HFFc6 (cell line): ENCODE measurements around the gene RNF146. TPM values are rescaled to one million over a fixed set of nuclear protein-coding genes. Genes with fewer than 3 reads are reported as not detected.

Experiments
- DNase-seq: peaks from one replicate; pipeline ENCODE4 v3.0.0-alpha.2; 2018
- H3K27ac Mint-ChIP-seq: 2 replicates; pipeline ENCODE4 v1.8.0; 2020; ENCODE audit warnings: mild to moderate bottlenecking, mixed read lengths
- H3K27me3 Mint-ChIP-seq: 2 replicates; pipeline ENCODE4 v1.8.0; 2021; ENCODE audit warnings: mild to moderate bottlenecking, moderate library complexity, mixed read lengths; ENCODE audit not compliant: insufficient read depth
- H3K36me3 Mint-ChIP-seq: 2 replicates; pipeline ENCODE4 v1.8.0; 2021; ENCODE audit warnings: low read depth, mixed read lengths
- H3K4me1 Mint-ChIP-seq: 2 replicates; pipeline ENCODE4 v1.8.0; 2020; ENCODE audit warnings: low read depth, mixed read lengths
- H3K4me3 Mint-ChIP-seq: 2 replicates; pipeline ENCODE4 v1.8.0; 2020; ENCODE audit warnings: mild to moderate bottlenecking, moderate library complexity, mixed read lengths
- H3K9me3 Mint-ChIP-seq: 2 replicates; pipeline ENCODE4 v1.8.0; 2020; ENCODE audit warnings: mild to moderate bottlenecking, mixed read lengths
- CTCF ChIP-seq: fragments of 200-600 bp; sonication (generic); IDR thresholded peaks from 2 replicates; pipeline ENCODE4 v1.5.0; 2021; ENCODE audit warnings: antibody characterized with exemption, mild to moderate bottlenecking
- total RNA-seq, 6 experiments: library from RNA; stranded (reverse); fragmentation: NEBNext Ultra II Directional; extraction: Animal tissue kit (Norgen Biotek cat#: 25700); gene quantifications; 2 replicates in 1 of 6; 3 replicates in 5 of 6; pipeline ENCODE4 v1.2.3, GENCODE V29; 2021

The RNF146 gene
- total RNA-seq, 6 experiments from 2014 or later = 22.6 to 26.4 (median 24.4) TPM

GRCh38 chr6:127243501-127243900 is 23.2 kb upstream of the RNF146 start:
- H3K9me3 Mint-ChIP-seq = no peaks in the 10 kb centered on the region
- DNase-seq = no peak
- H3K4me1 Mint-ChIP-seq = no peaks in the 10 kb centered on the region
- TF ChIP-seq CTCF = no peak
- no peak overlapping the region for H3K4me3 Mint-ChIP-seq
- no peak overlapping the region for H3K27ac Mint-ChIP-seq
- H3K36me3 Mint-ChIP-seq = no peaks in the 10 kb centered on the region
- H3K27me3 Mint-ChIP-seq = no peaks in the 10 kb centered on the region

- Mint-ChIP-seq H3K27ac (no peak overlapping the region), H3K27me3 (no peaks in the 10 kb centered on the region), H3K36me3 (no peaks in the 10 kb centered on the region), H3K4me3 (no peak overlapping the region), H3K9me3 (no peaks in the 10 kb centered on the region), H3K4me1 (no peaks in the 10 kb centered on the region)
- TF ChIP-seq CTCF = no peak
- DNase-seq = no peak
These were observed 19.3 kb upstream of the RNF146 start for GRCh38 chr6:127247114-127248096.

GRCh38 chr6:127249621-127250020 is 17.0 kb upstream of the RNF146 start:
- no peak for TF ChIP-seq CTCF
- Mint-ChIP-seq H3K4me3 (no peak overlapping the region), H3K27ac (no peak overlapping the region), H3K36me3 (no peaks in the 10 kb centered on the region), H3K27me3 (0 out of 2 replicates have a peak, but pooled peaks cover 3% of the 10 kb centered on the region), H3K4me1 (no peaks in the 10 kb centered on the region), H3K9me3 (no peaks in the 10 kb centered on the region)
- DNase-seq = no peak

- Mint-ChIP-seq H3K4me1 (no peaks in the 10 kb centered on the region), H3K9me3 (no peaks in the 10 kb centered on the region), H3K36me3 (no peaks in the 10 kb centered on the region), H3K27me3 (peaks cover 3% of the 10 kb centered on the region; the same call in 1 of the 2 replicates), H3K4me3 (no peak overlapping the region), H3K27ac (no peak overlapping the region)
- no peak for DNase-seq
- no peak for TF ChIP-seq CTCF
These were observed 11.4 kb upstream of the RNF146 start for GRCh38 chr6:127255286-127255685.

- no peak for DNase-seq
- Mint-ChIP-seq H3K9me3 (no peaks in the 10 kb centered on the region), H3K36me3 (peaks cover 5% of the 10 kb centered on the region; the same call in 1 of the 2 replicates), H3K4me1 (peaks cover 8% of the 10 kb centered on the region), H3K4me3 (no peak overlapping the region), H3K27me3 (peaks cover 3% of the 10 kb centered on the region), H3K27ac (no peak overlapping the region)
- no peak for TF ChIP-seq CTCF
These were observed 3.8 kb upstream of the RNF146 start for GRCh38 chr6:127262896-127263295.
